Pancreas (tissue), 10 donors: ENCODE measurements around the gene CACNA1E. TPM values are rescaled to one million over a fixed set of nuclear protein-coding genes. Genes with fewer than 3 reads are reported as not detected.

ENCODE experiments used
- ATAC-seq, 4 donors: fragments of 200-7000 bp; cut with Tn5 transposase; one replicate each; pipeline versions ENCODE4 v1.8.0 to v1.9.1; 2020; ENCODE audit warnings: mild to moderate bottlenecking in 4 of 4, moderate library complexity in 4 of 4
- DNase-seq, 6 donors: peaks; one replicate each; pipeline ENCODE4 v3.0.0-alpha.2; 2020
- FAIRE-seq: peaks from 2 replicates; lab custom pipeline; 2012; peaks lifted over from hg19 to GRCh38; lab: Jason Lieb, UNC
- H3K27ac ChIP-seq, 4 donors: fragments of 200-600 bp; sonication (generic); 1 replicate in 3 of 4; 2 replicates in 1 of 4; pipeline versions ENCODE4 v1.5.0 to v1.8.0; 2020
- H3K27me3 ChIP-seq, 4 donors: fragments of 200-600 bp; one replicate each; pipeline ENCODE4 v1.8.0; 2021
- H3K36me3 ChIP-seq, 3 donors: fragments of 200-600 bp; sonication (generic) in 1 of 3; one replicate each; pipeline versions ENCODE4 v1.5.0 to v1.8.0; 2020 to 2021
- H3K4me1 ChIP-seq, 3 donors: fragments of 200-600 bp; one replicate each; pipeline ENCODE4 v1.8.0; 2021
- H3K4me3 ChIP-seq, 4 donors: fragments of 200-600 bp; sonication (generic) in 2 of 4; one replicate each; pipeline versions ENCODE4 v1.5.0 to v1.8.0; 2020 to 2021
- H3K9me3 ChIP-seq, 4 donors: fragments of 200-600 bp; one replicate each; pipeline ENCODE4 v1.8.0; 2021
- WGBS, 2 donors: extraction: QIAGEN DNeasy Blood & Tissue Kit; methylation state at CpG; one replicate each; pipeline ENCODE4 v1.1.7; 2013; 5-methylcytosine and 5-hydroxymethylcytosine counted together
- intact Hi-C, 3 donors: fragments of 100-400 bp; cut with DNase I; formaldehyde crosslinking; loops; one replicate each; pipeline versions ENCODE4 v1.11.1 to v1.14.2; 2022
- polyA plus RNA-seq, 2 donors: library from polyadenylated mRNA; stranded (reverse); fragments of 200-250 nt; gene quantifications; one replicate each; pipeline ENCODE4 v1.2.3, GENCODE V29; 2013
- total RNA-seq, 6 donors: library from RNA; stranded (reverse); fragmentation: NEBNext Ultra II Directional in 4 of 6; extraction: Animal tissue kit (Norgen Biotek cat#: 25700) in 4 of 6; gene quantifications; one replicate each; pipeline versions ENCODE4 v1.2.1 to v1.2.4, GENCODE V29; 2021 to 2023
- TF ChIP-seq, protein P1 (sequence below), 4 donors: fragments of 200-600 bp; sonication (generic) in 3 of 4; IDR thresholded peaks; one replicate each; pipeline versions ENCODE4 v1.5.0 to v1.8.0; 2021; ENCODE audit warnings: antibody characterized with exemption in 4 of 4
- donor health status: healthy with polysubstance abuse.
- donor health status: DM: no; HTN: no; CAD: no; lungs with moderate emphysema.
- donor health status: DM: no; HTN: no; CAD: no.
- donor health status: control.
- donor health status: control.
- donor health status: Bipolar disorder and iron deficiency.
- donor health status: DM: yes; HTN: yes; CAD: no.
- donor health status: DM: no; HTN: no; CAD: no.
- donor health status: DM: no; HTN: no; CAD: no.
- donor health status: DM: yes; HTN: yes; CAD: no.

The CACNA1E gene
- total and polyA plus RNA-seq, 8 donors, result 0.02 to 0.12 (median 0.07) TPM; not detected in 2

DNA sequence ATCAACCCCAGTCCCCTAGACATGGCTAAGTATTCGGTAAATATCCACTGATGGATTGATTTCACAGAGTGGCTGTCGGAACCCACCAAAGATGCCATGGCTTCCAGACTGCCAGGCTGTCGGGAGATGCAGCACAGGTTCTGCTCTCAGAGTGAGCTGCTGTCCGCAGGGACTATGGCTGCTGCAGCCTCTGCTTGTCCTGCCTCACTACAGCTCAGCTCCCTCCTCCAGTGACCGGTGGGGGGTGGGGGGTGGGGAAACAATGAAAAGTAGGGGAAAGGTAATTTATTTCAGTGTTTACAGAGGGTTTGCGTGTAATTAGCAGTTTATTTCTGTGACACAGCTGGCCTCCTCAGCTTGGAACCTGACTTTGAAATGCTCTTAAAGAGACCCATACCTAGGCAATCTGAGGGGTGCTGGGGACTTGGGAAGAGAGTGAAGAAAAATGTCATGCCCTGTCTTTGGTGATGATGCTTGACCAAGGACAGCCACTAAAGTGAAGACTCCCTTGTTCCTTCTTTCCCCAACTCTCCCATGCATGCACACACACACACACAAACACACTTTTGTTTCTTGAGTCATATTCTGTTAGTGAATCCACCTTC, 109.0 kb downstream of the CACNA1E start:
- H3K27me3 ChIP-seq, result peaks cover 0 to 3% (median 0%) of the 10 kb centered on the region in 4 donors
- ATAC-seq, result no peak
- no peaks in the 10 kb centered on the region for H3K9me3 ChIP-seq
- no peak for DNase-seq
- H3K4me3 ChIP-seq, result no peak overlapping the region
- no peak for FAIRE-seq
- no peaks in the 10 kb centered on the region for H3K4me1 ChIP-seq
- TF ChIP-seq, protein P1, sequence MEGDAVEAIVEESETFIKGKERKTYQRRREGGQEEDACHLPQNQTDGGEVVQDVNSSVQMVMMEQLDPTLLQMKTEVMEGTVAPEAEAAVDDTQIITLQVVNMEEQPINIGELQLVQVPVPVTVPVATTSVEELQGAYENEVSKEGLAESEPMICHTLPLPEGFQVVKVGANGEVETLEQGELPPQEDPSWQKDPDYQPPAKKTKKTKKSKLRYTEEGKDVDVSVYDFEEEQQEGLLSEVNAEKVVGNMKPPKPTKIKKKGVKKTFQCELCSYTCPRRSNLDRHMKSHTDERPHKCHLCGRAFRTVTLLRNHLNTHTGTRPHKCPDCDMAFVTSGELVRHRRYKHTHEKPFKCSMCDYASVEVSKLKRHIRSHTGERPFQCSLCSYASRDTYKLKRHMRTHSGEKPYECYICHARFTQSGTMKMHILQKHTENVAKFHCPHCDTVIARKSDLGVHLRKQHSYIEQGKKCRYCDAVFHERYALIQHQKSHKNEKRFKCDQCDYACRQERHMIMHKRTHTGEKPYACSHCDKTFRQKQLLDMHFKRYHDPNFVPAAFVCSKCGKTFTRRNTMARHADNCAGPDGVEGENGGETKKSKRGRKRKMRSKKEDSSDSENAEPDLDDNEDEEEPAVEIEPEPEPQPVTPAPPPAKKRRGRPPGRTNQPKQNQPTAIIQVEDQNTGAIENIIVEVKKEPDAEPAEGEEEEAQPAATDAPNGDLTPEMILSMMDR (IDR thresholded peaks at IDR 0.05), result no peak
- no peak overlapping the region for H3K27ac ChIP-seq
- H3K36me3 ChIP-seq, result no peaks in the 10 kb centered on the region
- 29 to 34% methylated on average over 6 of the region's 6 CpGs for WGBS, 2 donors
- intact Hi-C loops, result no loop called here

- H3K4me1 ChIP-seq, result no peaks in the 10 kb centered on the region
- H3K27ac ChIP-seq, result no peak overlapping the region
- peaks cover 0 to 3% (median 0%) of the 10 kb centered on the region in 4 donors for H3K27me3 ChIP-seq
- H3K36me3 ChIP-seq, result no peaks in the 10 kb centered on the region
- no peak for ATAC-seq
- no peak overlapping the region for H3K4me3 ChIP-seq
- TF ChIP-seq, protein P1 (IDR thresholded peaks at IDR 0.05), result no peak
- no peaks in the 10 kb centered on the region for H3K9me3 ChIP-seq
- intact Hi-C loops, result no loop called here
- WGBS, 2 donors, result 54 to 59% methylated on average over 4 of the region's 4 CpGs
- FAIRE-seq, result no peak
- no peak for DNase-seq
These were observed 109.7 kb downstream of the CACNA1E start for GRCh38 chr1:181593042-181593441.

GRCh38 chr1:181594553-181594952, 111.2 kb downstream of the CACNA1E start:
- Histone ChIP-seq H3K4me1 (no peaks in the 10 kb centered on the region), H3K9me3 (no peaks in the 10 kb centered on the region), H3K36me3 (no peaks in the 10 kb centered on the region), H3K4me3 (no peak overlapping the region), H3K27ac (no peak overlapping the region), H3K27me3 (peaks cover 0 to 3% (median 0%) of the 10 kb centered on the region in 4 donors)
- ATAC-seq (no peak), DNase-seq (no peak), FAIRE-seq (no peak)
- WGBS, 2 donors, result 74 to 88% methylated on average over 5 of the region's 5 CpGs
- TF ChIP-seq, protein P1 (IDR thresholded peaks at IDR 0.05), result no peak
- intact Hi-C loops, result no loop called here

- H3K27me3 ChIP-seq, result peaks cover 0 to 3% (median 0%) of the 10 kb centered on the region in 4 donors
- H3K27ac ChIP-seq, result no peak overlapping the region
- FAIRE-seq, result no peak
- TF ChIP-seq, protein P1 (IDR thresholded peaks at IDR 0.05), result no peak
- no peaks in the 10 kb centered on the region for H3K9me3 ChIP-seq
- H3K4me3 ChIP-seq, result no peak overlapping the region
- 54 to 69% methylated on average over 6 of the region's 6 CpGs for WGBS, 2 donors
- H3K36me3 ChIP-seq, result no peaks in the 10 kb centered on the region
- DNase-seq, result no peak
- intact Hi-C loops, result no loop called here
- no peak for ATAC-seq
- no peaks in the 10 kb centered on the region for H3K4me1 ChIP-seq
These were observed 111.9 kb downstream of the CACNA1E start for GRCh38 chr1:181595234-181595633.

- intact Hi-C loops, result no loop called here
- no peaks in the 10 kb centered on the region for H3K27me3 ChIP-seq
- DNase-seq (no peak), FAIRE-seq (no peak), ATAC-seq (no peak)
- no peaks in the 10 kb centered on the region for H3K9me3 ChIP-seq
- H3K4me1 ChIP-seq, result no peaks in the 10 kb centered on the region
- WGBS, 2 donors, result 68 to 75% methylated on average over 4 of the region's 4 CpGs
- TF ChIP-seq, protein P1 (IDR thresholded peaks at IDR 0.05), result no peak
- no peaks in the 10 kb centered on the region for H3K36me3 ChIP-seq
- H3K27ac ChIP-seq, result no peak overlapping the region
- no peak overlapping the region for H3K4me3 ChIP-seq
These were observed 118.1 kb downstream of the CACNA1E start for GRCh38 chr1:181601186-181601950.
